ENCODE measurements around the gene MAFB. TPM values are rescaled to one million over a fixed set of nuclear protein-coding genes. Genes with fewer than 3 reads are reported as not detected.

MAFB gene
- polyA plus RNA-seq, 4 donors = 133 to 178 (median 143) TPM

DNA sequence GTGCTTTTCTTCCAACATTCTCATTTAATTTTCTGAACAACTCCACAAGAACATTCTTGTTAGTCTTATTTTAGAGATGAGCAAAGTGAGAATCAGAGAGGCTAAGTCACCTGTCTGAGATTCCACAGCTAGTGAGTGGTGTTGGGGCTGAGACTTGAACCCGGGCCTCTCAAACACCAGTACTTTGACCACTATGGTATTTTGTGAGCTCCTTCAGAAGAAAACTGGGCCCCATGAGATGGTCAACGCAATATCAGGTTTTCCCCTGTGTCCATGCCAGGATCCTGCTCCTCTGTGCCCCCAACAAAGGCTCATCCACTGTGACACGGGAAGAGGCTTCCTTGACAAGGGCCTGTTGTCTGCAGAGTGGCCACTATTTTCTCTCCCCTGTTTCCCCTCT is 51.9 kb downstream of the MAFB start:
- DNase-seq (ENCODE audit: low read depth in 4 of 4, low spot score in 3 of 4) = no peak

DNA sequence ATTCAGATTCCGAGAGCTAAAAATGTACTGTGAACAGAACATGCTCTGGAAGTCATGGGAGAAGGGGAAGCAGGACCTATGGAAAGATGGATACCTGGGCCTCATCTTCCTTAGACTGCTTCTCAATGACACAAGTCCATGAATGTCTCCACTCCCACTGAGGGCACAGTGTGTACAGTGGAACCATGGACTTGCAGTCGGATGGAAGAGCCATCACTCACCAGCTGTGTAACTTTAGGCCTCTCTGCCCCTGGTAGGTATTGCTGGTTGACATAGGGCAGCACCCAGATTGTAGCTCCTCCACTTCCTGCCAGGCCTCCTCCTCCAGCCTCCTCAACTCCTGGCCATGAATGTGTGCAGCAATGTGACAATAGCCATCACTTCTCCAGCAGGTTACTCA is 52.5 kb downstream of the MAFB start:
- no peak for DNase-seq (ENCODE audit: low read depth in 4 of 4, low spot score in 3 of 4)

GRCh38 chr20:40635971-40636370 is 53.1 kb downstream of the MAFB start:
- no peak for DNase-seq (ENCODE audit: low read depth in 4 of 4, low spot score in 3 of 4)

Measured in right renal pelvis (tissue), 4 donors.